BJ (cell line): ENCODE measurements around the gene ZSWIM2. TPM values are rescaled to one million over a fixed set of nuclear protein-coding genes. Genes with fewer than 3 reads are reported as not detected.
"Not testable (repeated sequence)": the region's sequence is repeated elsewhere in the genome, so short reads cannot be mapped to it uniquely, and the experiment has no call there.

Experiments
- CTCF ChIA-PET: fragments of 350-600 bp; formaldehyde crosslinking; extraction: SDS; loops from one replicate; lab custom pipeline; 2021; ENCODE audit warnings: antibody characterized with exemption, inconsistent platforms; lab: Yijun Ruan, JAX
- POLR2A ChIA-PET: fragments of 300-600 bp; sonication (Branson Sonifier 250); formaldehyde crosslinking; extraction: SDS; loops from one replicate; lab custom pipeline; 2021; ENCODE audit warnings: antibody characterized with exemption; lab: Charles Lee
- DNase-seq: peaks from one replicate; pipeline ENCODE4 v3.0.0-alpha.2; 2011; ENCODE audit warnings: low read depth
- H3K27me3 ChIP-seq: 2 replicates; pipeline ENCODE4 v1.6.0; 2011; ENCODE audit warnings: low read length; ENCODE audit not compliant: control insufficient read depth, insufficient read depth
- H3K36me3 ChIP-seq: 2 replicates; pipeline ENCODE4 v1.5.1; 2011; ENCODE audit warnings: low read length; ENCODE audit not compliant: control insufficient read depth, insufficient read depth
- H3K4me3 ChIP-seq: 2 replicates; pipeline ENCODE4 v1.5.1; 2011; ENCODE audit warnings: low read depth, mild to moderate bottlenecking, control low read depth, low read length
- polyA plus RNA-seq: library from polyadenylated mRNA; depleted of rRNA; stranded (reverse); fragments of >200 nt; gene quantifications from 2 replicates; pipeline ENCODE4 v1.2.3, GENCODE V29; 2011
- TF ChIP-seq, protein P1 (sequence below): IDR thresholded peaks from 2 replicates; pipeline ENCODE4 v1.5.1; 2011; ENCODE audit warnings: low read depth, mild to moderate bottlenecking, control low read depth, inconsistent platforms, low read length, moderate library complexity; ENCODE audit not compliant: insufficient read depth

The ZSWIM2 gene
- polyA plus RNA-seq, 1 experiment = 0.04 TPM

DNA sequence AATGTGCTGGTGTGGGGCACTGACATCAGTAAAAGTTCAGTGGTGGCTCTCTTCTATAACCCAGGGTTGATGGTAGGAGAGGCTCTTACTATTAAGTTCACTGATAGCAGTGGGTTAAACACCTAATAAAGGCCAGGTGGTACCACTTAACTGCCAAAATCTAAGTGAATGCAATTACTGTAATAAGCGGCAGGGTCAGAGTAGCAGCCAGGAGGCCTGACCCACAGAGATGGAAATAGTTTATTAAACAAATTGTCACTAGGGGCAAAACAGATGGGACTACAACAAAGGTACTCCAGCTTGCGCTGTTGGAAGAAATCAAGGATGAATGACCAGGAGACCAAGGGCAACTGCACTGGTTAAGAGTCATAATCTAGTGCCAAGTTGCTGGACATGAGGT, 26.6 kb downstream of the ZSWIM2 start:
- TF ChIP-seq, protein P1, sequence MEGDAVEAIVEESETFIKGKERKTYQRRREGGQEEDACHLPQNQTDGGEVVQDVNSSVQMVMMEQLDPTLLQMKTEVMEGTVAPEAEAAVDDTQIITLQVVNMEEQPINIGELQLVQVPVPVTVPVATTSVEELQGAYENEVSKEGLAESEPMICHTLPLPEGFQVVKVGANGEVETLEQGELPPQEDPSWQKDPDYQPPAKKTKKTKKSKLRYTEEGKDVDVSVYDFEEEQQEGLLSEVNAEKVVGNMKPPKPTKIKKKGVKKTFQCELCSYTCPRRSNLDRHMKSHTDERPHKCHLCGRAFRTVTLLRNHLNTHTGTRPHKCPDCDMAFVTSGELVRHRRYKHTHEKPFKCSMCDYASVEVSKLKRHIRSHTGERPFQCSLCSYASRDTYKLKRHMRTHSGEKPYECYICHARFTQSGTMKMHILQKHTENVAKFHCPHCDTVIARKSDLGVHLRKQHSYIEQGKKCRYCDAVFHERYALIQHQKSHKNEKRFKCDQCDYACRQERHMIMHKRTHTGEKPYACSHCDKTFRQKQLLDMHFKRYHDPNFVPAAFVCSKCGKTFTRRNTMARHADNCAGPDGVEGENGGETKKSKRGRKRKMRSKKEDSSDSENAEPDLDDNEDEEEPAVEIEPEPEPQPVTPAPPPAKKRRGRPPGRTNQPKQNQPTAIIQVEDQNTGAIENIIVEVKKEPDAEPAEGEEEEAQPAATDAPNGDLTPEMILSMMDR = no peak
- no peaks in the 10 kb centered on the region for H3K36me3 ChIP-seq
- no peaks in the 10 kb centered on the region for H3K27me3 ChIP-seq
- POLR2A ChIA-PET = no interaction called here
- CTCF ChIA-PET = no interaction called here
- DNase-seq = no peak
- no peak overlapping the region for H3K4me3 ChIP-seq

DNA sequence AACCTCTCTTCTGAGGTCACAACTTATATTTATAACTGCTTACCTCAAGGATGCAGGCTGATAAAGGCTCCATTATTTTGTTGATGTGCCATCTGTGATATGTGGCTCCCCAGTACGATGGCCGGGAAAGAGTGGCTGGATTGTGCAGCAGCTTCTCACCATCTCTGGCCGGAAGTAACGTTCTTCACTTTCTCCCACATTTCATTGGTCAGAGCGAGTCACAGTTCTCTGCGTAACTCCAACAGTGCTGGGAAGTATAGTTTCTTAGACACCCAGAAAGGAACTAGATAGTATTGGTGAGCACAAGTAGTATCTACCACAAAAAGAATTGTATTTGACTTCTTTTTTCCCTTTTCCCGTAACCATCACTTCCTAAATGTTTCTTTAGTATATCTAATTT, 28.7 kb downstream of the ZSWIM2 start:
- ChIA-PET POLR2A (no interaction called here), CTCF (no interaction called here)
- no peaks in the 10 kb centered on the region for H3K36me3 ChIP-seq
- TF ChIP-seq, protein P1 = no peak
- no peaks in the 10 kb centered on the region for H3K27me3 ChIP-seq
- no peak for DNase-seq
- H3K4me3 ChIP-seq = no peak overlapping the region

DNA sequence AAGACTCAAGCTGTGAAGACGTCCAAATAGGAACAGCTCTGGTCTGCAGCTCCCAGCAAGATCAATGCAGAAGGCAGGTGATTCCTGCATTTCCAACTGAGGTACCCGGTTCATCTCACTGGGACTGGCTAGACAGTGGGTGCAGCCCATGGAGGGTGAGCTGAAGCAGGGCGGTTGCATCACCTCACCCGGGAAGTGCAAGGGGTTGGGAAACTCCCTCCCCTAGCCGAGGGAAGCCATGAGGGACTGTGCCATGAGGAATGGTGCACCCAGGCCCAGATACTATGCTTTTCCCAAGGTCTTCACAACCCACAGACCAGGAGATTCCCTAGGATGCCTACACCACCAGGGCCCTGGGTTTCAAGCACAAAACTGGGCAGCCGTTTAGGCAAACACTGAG, 37.2 kb downstream of the ZSWIM2 start:
- H3K36me3 ChIP-seq, POLR2A ChIA-PET, H3K27me3 ChIP-seq, DNase-seq, H3K4me3 ChIP-seq, CTCF ChIA-PET: not testable (repeated sequence)

DNA sequence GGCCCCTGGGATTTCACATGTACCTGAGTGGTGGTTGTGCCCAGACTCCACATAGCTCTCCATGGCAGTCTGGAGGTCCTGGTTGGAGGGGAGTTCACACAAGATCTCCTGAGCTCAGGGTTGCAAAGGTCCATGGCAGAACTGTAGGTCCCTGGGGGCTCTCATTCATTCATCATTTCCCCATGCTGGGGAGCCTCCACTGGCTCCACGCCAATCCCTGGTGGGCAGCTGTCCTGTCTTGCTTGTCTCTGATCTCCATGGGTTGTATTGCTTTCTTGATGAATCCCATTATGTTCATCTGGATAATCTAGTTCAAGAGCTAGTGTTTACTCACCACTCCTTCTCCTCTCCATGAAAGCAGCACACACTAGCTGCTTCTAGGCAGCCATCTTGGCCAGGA, 42.4 kb downstream of the ZSWIM2 start:
- POLR2A ChIA-PET = no interaction called here
- no peak for DNase-seq
- CTCF ChIA-PET = no interaction called here
- H3K4me3 ChIP-seq = no peak overlapping the region
- no peaks in the 10 kb centered on the region for H3K36me3 ChIP-seq
- H3K27me3 ChIP-seq = no peaks in the 10 kb centered on the region
- TF ChIP-seq, protein P1 = no peak

DNA sequence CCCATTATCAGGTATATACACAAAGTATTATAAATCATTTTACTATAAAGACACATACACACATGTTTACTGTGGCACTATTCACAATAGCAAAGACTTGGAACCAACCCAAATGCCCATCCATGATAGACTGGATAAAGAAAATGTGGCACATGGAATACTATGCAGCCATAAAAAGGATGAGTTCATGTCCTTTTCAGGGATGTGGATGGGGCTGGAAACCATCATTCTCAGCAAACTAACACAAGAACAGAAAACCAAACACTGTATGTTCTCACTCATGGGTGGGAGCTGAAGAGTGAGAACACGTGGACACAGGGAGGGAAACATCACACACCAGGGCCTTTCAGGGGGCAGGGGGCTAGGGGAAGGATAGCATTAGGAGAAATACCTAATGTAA, 50.4 kb downstream of the ZSWIM2 start:
- CTCF ChIA-PET, H3K36me3 ChIP-seq, POLR2A ChIA-PET, H3K4me3 ChIP-seq, DNase-seq, H3K27me3 ChIP-seq: not testable (repeated sequence)

DNA sequence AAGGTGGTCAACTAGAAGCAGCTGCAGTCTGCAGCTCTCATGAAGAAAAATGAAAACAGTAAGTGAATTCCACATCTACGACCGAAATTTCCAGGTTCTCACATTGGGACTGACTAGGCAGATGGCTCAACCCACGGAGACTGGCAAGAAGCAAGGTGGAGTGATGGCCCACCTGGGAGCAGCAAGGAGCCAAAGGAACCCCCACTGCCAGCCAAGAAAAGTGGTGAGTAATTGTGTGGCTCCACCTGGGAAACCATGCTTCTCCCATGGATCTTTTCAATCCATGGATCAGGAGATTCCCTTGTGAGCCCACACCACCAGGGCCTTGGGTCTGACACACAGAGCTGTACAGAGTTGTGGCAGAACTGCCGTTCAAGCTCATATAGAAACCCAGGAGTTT, 64.0 kb downstream of the ZSWIM2 start:
- CTCF ChIA-PET = no interaction called here
- no peak for DNase-seq
- POLR2A ChIA-PET = no interaction called here
- H3K4me3 ChIP-seq = no peak overlapping the region
- H3K36me3 ChIP-seq = no peaks in the 10 kb centered on the region
- H3K27me3 ChIP-seq = no peaks in the 10 kb centered on the region
- TF ChIP-seq, protein P1 = no peak
